KMS-11 (cell line): ENCODE results near the gene BACE2.
"Not testable (repeated sequence)": the region's sequence is repeated elsewhere in the genome, so short reads cannot be mapped to it uniquely, and the experiment has no call there.

ENCODE experiments used
- H2AFZ ChIP-seq: fragments of 200-600 bp; sonication (generic); 2 replicates; pipeline ENCODE4 v1.6.1; 2016; ENCODE audit warnings: antibody characterized with exemption, mixed run types, low read depth
- H3K27ac ChIP-seq: fragments of 200-600 bp; sonication (generic); 2 replicates; pipeline ENCODE4 v1.6.1; 2016; ENCODE audit warnings: mild to moderate bottlenecking, mixed run types
- H3K27me3 ChIP-seq: fragments of 200-600 bp; sonication (generic); 2 replicates; pipeline ENCODE4 v1.6.1; 2017; ENCODE audit warnings: mild to moderate bottlenecking, low read depth, mixed run types, moderate library complexity; ENCODE audit not compliant: insufficient read depth
- H3K36me3 ChIP-seq: fragments of 200-600 bp; sonication (generic); 2 replicates; pipeline ENCODE4 v1.6.1; 2017; ENCODE audit warnings: mild to moderate bottlenecking, mixed run types; ENCODE audit not compliant: insufficient read depth
- H3K4me1 ChIP-seq: fragments of 200-600 bp; sonication (generic); 2 replicates; pipeline ENCODE4 v1.6.1; 2016; ENCODE audit warnings: mild to moderate bottlenecking, low read depth, mixed run types; ENCODE audit not compliant: poor library complexity, severe bottlenecking
- H3K4me2 ChIP-seq: fragments of 200-600 bp; sonication (generic); 2 replicates; pipeline ENCODE4 v1.7.0; 2016; ENCODE audit warnings: mild to moderate bottlenecking, mixed run types
- H3K4me3 ChIP-seq: fragments of 200-600 bp; sonication (generic); IDR thresholded peaks from 2 replicates; pipeline ENCODE4 v1.6.1; 2017; ENCODE audit warnings: low read depth, low read length, mixed read lengths; ENCODE audit not compliant: insufficient read depth
- H3K79me2 ChIP-seq: fragments of 200-600 bp; sonication (generic); 2 replicates; pipeline ENCODE4 v1.6.1; 2016; ENCODE audit warnings: low read depth, mixed run types; ENCODE audit not compliant: insufficient read depth
- H3K9ac ChIP-seq: fragments of 200-600 bp; sonication (generic); 2 replicates; pipeline ENCODE4 v1.6.1; 2016; ENCODE audit warnings: mild to moderate bottlenecking, mixed run types
- H4K20me1 ChIP-seq: fragments of 200-600 bp; sonication (generic); 2 replicates; pipeline ENCODE4 v1.6.1; 2016; ENCODE audit warnings: mild to moderate bottlenecking, mixed run types; ENCODE audit not compliant: insufficient read depth
- CTCF ChIP-seq: fragments of 200-600 bp; sonication (generic); conservative IDR thresholded peaks from 2 replicates; pipeline ENCODE4 v1.6.1; 2017; ENCODE audit warnings: low read depth, mild to moderate bottlenecking, antibody characterized with exemption, low read length, moderate library complexity, mixed read lengths

The BACE2 gene

DNA sequence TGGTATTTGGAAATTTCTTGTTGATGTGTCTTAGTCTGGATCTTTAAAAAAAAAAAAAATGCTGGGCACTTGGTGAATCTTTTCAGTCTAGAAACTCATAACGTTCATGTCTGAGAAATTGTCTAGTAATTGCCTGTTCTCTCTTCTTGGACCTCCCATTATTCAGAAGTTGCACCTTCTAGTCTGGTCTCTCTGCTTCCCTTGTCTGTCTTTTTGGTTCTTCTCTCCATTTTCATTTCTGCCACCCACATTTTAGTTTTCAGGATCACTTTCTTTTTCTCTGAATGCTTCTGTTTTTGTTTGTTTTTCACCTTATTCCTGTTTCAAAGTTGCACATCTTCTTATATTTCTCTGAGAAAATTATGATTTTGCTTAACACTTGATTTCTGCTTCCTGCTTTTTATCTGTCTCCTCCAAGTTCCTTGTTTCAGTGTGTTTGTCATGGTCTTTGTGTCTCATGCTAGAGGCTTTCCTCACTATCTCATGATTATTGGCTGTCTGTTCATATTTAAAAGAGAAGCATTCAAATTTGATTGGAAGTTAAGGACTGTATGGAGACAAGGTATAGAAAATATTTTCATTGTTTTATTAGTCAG is 21.3 kb downstream of the BACE2 start:
- H2AFZ ChIP-seq, result no peak overlapping the region
- TF ChIP-seq CTCF, result no peak
- H3K4me1 ChIP-seq, result no peaks in the 10 kb centered on the region
- no peaks in the 10 kb centered on the region for H3K36me3 ChIP-seq
- no peaks in the 10 kb centered on the region for H4K20me1 ChIP-seq
- H3K9ac ChIP-seq, result no peak overlapping the region
- H3K27ac ChIP-seq, result no peak overlapping the region
- no peak overlapping the region for H3K4me3 ChIP-seq
- H3K79me2 ChIP-seq, result no peaks in the 10 kb centered on the region
- no peak overlapping the region for H3K4me2 ChIP-seq
- no peaks in the 10 kb centered on the region for H3K27me3 ChIP-seq

GRCh38 chr21:41192552-41192951 is 24.6 kb downstream of the BACE2 start:
- not testable (repeated sequence) for H2AFZ ChIP-seq, H3K9ac ChIP-seq, H3K27me3 ChIP-seq, H3K4me2 ChIP-seq, H3K4me3 ChIP-seq, H3K79me2 ChIP-seq, H4K20me1 ChIP-seq, H3K27ac ChIP-seq, H3K36me3 ChIP-seq, H3K4me1 ChIP-seq

- H3K79me2 ChIP-seq, result no peaks in the 10 kb centered on the region
- H3K27ac ChIP-seq, result no peak overlapping the region
- no peak overlapping the region for H3K4me2 ChIP-seq
- H4K20me1 ChIP-seq, result no peaks in the 10 kb centered on the region
- TF ChIP-seq CTCF, result no peak
- H2AFZ ChIP-seq, result no peak overlapping the region
- no peaks in the 10 kb centered on the region for H3K4me1 ChIP-seq
- no peaks in the 10 kb centered on the region for H3K36me3 ChIP-seq
- no peak overlapping the region for H3K9ac ChIP-seq
- no peak overlapping the region for H3K4me3 ChIP-seq
- no peaks in the 10 kb centered on the region for H3K27me3 ChIP-seq
These were observed 27.4 kb downstream of the BACE2 start for GRCh38 chr21:41195311-41195710.

- H3K9ac ChIP-seq, result no peak overlapping the region
- H3K27me3 ChIP-seq, result no peaks in the 10 kb centered on the region
- TF ChIP-seq CTCF, result no peak
- no peak overlapping the region for H3K4me2 ChIP-seq
- no peak overlapping the region for H2AFZ ChIP-seq
- H3K79me2 ChIP-seq, result no peaks in the 10 kb centered on the region
- H3K27ac ChIP-seq, result no peak overlapping the region
- H3K4me3 ChIP-seq, result no peak overlapping the region
- H3K4me1 ChIP-seq, result no peaks in the 10 kb centered on the region
- H3K36me3 ChIP-seq, result no peaks in the 10 kb centered on the region
- no peaks in the 10 kb centered on the region for H4K20me1 ChIP-seq
These were observed 29.0 kb downstream of the BACE2 start for GRCh38 chr21:41196993-41197392.

GRCh38 chr21:41197582-41197981 is 29.6 kb downstream of the BACE2 start:
- Histone ChIP-seq H3K4me2 (no peak overlapping the region), H3K27ac (no peak overlapping the region), H2AFZ (no peak overlapping the region), H3K4me1 (no peaks in the 10 kb centered on the region), H4K20me1 (no peaks in the 10 kb centered on the region), H3K4me3 (no peak overlapping the region), H3K36me3 (no peaks in the 10 kb centered on the region), H3K9ac (no peak overlapping the region), H3K79me2 (no peaks in the 10 kb centered on the region), H3K27me3 (no peaks in the 10 kb centered on the region)
- no peak for TF ChIP-seq CTCF

- not testable (repeated sequence) for H3K4me3 ChIP-seq, H3K27ac ChIP-seq, H3K27me3 ChIP-seq, H4K20me1 ChIP-seq, H3K4me2 ChIP-seq, H3K79me2 ChIP-seq, H3K9ac ChIP-seq, H3K4me1 ChIP-seq, H3K36me3 ChIP-seq, H2AFZ ChIP-seq
These were observed 30.7 kb downstream of the BACE2 start for GRCh38 chr21:41198647-41199046.
